ENCODE measurements around the gene AANAT. TPM values are rescaled to one million over a fixed set of nuclear protein-coding genes. Genes with fewer than 3 reads are reported as not detected.

AANAT gene
- total and polyA plus RNA-seq, 4 donors: 0.10 to 0.31 TPM; not detected in 2

GRCh38 chr17:76434870-76435269 lies 32.5 kb upstream of the AANAT start:
- H3K4me1 ChIP-seq (ENCODE audit: control insufficient read depth in 5 of 5, insufficient read depth in 5 of 5, low read length in 5 of 5): peaks cover 0 to 22% (median 5%) of the 10 kb centered on the region in 5 donors
- H3K9ac ChIP-seq (ENCODE audit: insufficient read depth in 1 of 2, low read length in 2 of 2): no peak overlapping the region
- no peaks in the 10 kb centered on the region for H3K9me3 ChIP-seq (ENCODE audit: control insufficient read depth in 4 of 4, insufficient read depth in 3 of 4, low read length in 3 of 4)
- no peak for TF ChIP-seq CTCF (IDR thresholded peaks at IDR 0.05; ENCODE audit: control extremely low read depth, extremely low read depth)
- H3K36me3 ChIP-seq (ENCODE audit: control insufficient read depth in 4 of 4, insufficient read depth in 4 of 4, low read length in 4 of 4): no peaks in the 10 kb centered on the region
- WGBS, 2 donors: 93 to 98% methylated on average over 7 of the region's 7 CpGs
- no peak overlapping the region for H3K27ac ChIP-seq (ENCODE audit: low read depth in 1 of 2, low read length in 1 of 2)
- no peak overlapping the region for H3K4me3 ChIP-seq
- H3K27me3 ChIP-seq (ENCODE audit: control insufficient read depth in 3 of 3, insufficient read depth in 3 of 3, low read length in 2 of 3): no peaks in the 10 kb centered on the region
- no peak for DNase-seq
- no peak for ATAC-seq (ENCODE audit: insufficient read depth, low FRiP score)

- no peak overlapping the region for H3K9ac ChIP-seq (ENCODE audit: insufficient read depth in 1 of 2, low read length in 2 of 2)
- TF ChIP-seq CTCF (IDR thresholded peaks at IDR 0.05; ENCODE audit: control extremely low read depth, extremely low read depth): no peak
- no peaks in the 10 kb centered on the region for H3K36me3 ChIP-seq (ENCODE audit: control insufficient read depth in 4 of 4, insufficient read depth in 4 of 4, low read length in 4 of 4)
- H3K27ac ChIP-seq (ENCODE audit: low read depth in 1 of 2, low read length in 1 of 2): no peak overlapping the region
- ATAC-seq (ENCODE audit: insufficient read depth, low FRiP score) (no peak), DNase-seq (no peak)
- H3K4me3 ChIP-seq: no peak overlapping the region
- H3K27me3 ChIP-seq (ENCODE audit: control insufficient read depth in 3 of 3, insufficient read depth in 3 of 3, low read length in 2 of 3): no peaks in the 10 kb centered on the region
- H3K9me3 ChIP-seq (ENCODE audit: control insufficient read depth in 4 of 4, insufficient read depth in 3 of 4, low read length in 3 of 4): no peaks in the 10 kb centered on the region
- 96 to 98% methylated on average over 11 of the region's 11 CpGs for WGBS, 2 donors
- peaks cover 0 to 25% (median 5%) of the 10 kb centered on the region in 5 donors for H3K4me1 ChIP-seq (ENCODE audit: control insufficient read depth in 5 of 5, insufficient read depth in 5 of 5, low read length in 5 of 5)
Observed at GRCh38 chr17:76435751-76436150, 31.7 kb upstream of the AANAT start.

GRCh38 chr17:76437467-76438402 lies 29.7 kb upstream of the AANAT start:
- TF ChIP-seq CTCF (IDR thresholded peaks at IDR 0.05; ENCODE audit: control extremely low read depth, extremely low read depth): no peak
- H3K27me3 ChIP-seq (ENCODE audit: control insufficient read depth in 3 of 3, insufficient read depth in 3 of 3, low read length in 2 of 3): no peaks in the 10 kb centered on the region
- H3K9me3 ChIP-seq (ENCODE audit: control insufficient read depth in 4 of 4, insufficient read depth in 3 of 4, low read length in 3 of 4): no peaks in the 10 kb centered on the region
- no peak overlapping the region for H3K4me3 ChIP-seq
- no peak overlapping the region for H3K27ac ChIP-seq (ENCODE audit: low read depth in 1 of 2, low read length in 1 of 2)
- DNase-seq: no peak
- no peaks in the 10 kb centered on the region for H3K36me3 ChIP-seq (ENCODE audit: control insufficient read depth in 4 of 4, insufficient read depth in 4 of 4, low read length in 4 of 4)
- no peak overlapping the region for H3K9ac ChIP-seq (ENCODE audit: insufficient read depth in 1 of 2, low read length in 2 of 2)
- 81 to 84% methylated on average over 13 of the region's 13 CpGs for WGBS, 2 donors
- H3K4me1 ChIP-seq (ENCODE audit: control insufficient read depth in 5 of 5, insufficient read depth in 5 of 5, low read length in 5 of 5): peaks cover 0 to 15% (median 7%) of the 10 kb centered on the region in 5 donors
- ATAC-seq (ENCODE audit: insufficient read depth, low FRiP score): no peak

All from lung (tissue), 12 donors.